Fibroblast of skin of back (primary cell): ENCODE results near the gene ASPSCR1.
A peak's percentile ranks its signal among the peaks of the same experiment; 100 is the strongest.

Experiments
- DNase-seq: peaks from one replicate; pipeline ENCODE4 v3.0.0-alpha.2; 2013

Gene ASPSCR1

DNA sequence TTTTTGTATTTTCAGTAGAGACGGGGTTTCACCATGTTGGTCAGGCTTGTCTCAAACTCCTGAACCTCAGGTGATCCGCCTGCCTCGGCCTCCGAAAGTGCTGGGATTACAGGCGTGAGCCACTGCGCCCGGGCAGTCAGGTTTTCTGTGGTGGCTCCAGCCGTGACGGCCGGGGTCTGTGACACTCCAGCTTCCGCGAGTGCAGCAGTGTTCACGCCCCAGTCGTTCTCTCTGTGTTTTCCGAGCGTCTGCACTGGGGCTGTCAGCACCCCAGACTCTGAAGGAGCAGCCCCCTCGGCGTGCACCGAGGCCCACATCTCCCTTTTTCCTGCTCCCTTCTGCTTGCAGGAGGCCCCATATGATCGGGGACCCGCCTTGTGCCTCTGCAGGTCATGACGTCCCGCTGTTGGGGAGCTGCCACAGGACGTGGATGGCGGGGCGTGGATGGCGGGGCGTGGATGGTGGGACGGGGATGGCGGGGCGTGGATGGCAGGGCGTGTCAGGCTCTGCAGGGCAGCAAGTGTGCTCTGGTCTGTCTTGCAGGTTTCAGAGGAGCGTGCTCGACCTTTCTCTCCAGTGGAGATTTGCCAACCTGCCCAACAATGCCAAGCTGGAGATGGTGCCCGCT is 5.7 kb downstream of the ASPSCR1 start:
- DNase-seq = no peak

DNA sequence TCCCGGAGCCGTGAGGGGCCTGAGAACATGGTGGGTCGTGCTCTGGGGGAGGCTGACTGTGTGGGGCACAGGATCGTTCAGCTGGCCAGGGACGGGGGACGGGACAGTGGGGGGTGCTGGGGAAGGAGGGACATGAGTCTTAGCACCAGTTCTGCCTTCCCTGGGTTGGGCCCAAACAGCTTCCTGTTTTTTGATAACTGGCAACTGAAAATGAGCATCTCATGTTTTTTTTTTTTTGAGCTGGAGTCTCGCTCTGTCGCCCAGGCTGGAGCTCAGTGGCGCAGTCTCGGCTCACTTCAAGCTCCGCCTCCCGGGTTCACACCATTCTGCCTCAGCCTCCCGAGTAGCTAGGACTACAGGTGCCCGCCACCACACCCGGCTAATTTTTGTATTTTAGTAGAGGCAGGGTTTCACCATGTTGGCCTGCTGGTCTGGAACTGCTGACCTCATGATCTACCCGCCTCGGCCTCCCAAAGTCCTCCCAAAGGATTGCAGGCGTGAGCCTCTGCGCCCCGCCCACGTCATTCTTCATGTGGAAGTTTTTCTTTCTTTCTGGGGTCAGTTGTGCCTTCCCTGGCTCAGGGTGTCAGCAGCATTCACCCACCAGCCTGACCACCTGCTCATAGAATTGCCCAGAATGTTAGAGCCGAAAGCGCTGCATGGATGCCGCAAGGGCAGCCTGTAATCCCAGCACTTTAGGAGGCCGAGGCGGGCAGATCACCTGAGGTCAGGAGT is 6.4 kb downstream of the ASPSCR1 start:
- no peak for DNase-seq

GRCh38 chr17:81984773-81985410 is 7.5 kb downstream of the ASPSCR1 start:
- DNase-seq = no peak

DNA sequence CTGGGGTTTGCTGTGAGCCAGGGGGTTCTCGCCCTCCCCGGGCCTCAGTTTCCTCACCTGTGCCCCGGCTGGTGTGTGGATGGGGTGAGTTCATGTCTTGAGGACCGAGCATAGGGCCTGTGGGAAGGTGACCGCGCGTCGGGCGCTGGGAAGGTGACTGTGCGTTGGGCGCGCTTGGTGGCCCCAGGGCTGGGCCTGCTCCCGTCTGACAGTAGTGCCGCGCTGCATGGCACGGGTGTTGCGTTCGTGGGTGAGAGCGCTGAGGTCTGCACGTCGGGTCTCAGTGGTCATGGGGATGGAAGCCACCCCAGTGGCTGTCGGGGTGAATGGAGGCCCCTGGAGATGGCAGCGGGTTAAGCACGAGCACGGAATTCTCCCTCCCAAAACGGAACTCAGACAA is 9.2 kb downstream of the ASPSCR1 start:
- no peak for DNase-seq

GRCh38 chr17:81987161-81987770 is 9.8 kb downstream of the ASPSCR1 start:
- no peak for DNase-seq

DNA sequence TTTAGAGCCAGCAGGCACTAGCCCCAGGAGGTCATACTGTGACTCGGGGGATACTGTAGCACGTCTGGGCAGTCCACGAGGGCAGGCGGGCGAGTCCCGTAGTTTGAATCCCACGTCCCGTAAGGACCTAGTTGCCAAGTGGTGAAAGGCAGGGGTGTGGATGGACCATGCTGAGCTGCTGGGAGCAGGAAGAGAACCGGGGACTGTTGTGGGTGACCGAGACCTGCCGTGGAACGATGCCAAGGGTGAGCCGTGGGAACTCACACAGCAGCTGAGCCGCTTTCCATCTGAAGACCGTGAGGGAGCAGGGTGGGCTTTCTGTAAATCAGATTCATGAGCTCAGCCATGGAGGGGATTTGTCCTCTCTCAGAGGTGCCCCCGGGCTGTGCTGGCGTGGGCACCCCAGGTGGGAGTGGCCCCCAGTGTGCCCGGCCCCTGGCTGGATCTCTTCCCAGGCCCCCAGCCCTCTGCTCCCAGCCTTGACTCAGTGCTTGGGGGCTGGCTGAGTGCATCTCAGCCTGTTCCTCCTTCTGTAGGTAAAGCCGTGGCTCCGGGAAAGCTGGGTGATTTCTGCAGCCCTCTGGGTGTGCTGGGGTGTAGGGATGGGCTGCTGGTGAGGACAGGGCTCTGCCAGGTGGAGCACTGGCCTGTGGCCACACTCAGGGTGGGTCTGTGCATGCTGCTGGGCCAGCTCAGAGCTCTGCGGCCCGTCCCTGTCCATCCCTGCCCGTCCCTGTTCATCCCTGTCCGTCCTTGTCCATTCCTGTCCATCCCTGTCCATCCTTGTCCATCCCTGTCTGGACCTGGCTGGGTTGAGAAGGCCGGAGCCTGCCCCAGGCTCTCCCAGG is 13.6 kb downstream of the ASPSCR1 start:
- no peak for DNase-seq

- DNase-seq = peak; percentile 59
Observed at GRCh38 chr17:81991684-81992305, 14.4 kb downstream of the ASPSCR1 start.

- DNase-seq = no peak
Observed at GRCh38 chr17:81992306-81993102, 15.1 kb downstream of the ASPSCR1 start.

DNA sequence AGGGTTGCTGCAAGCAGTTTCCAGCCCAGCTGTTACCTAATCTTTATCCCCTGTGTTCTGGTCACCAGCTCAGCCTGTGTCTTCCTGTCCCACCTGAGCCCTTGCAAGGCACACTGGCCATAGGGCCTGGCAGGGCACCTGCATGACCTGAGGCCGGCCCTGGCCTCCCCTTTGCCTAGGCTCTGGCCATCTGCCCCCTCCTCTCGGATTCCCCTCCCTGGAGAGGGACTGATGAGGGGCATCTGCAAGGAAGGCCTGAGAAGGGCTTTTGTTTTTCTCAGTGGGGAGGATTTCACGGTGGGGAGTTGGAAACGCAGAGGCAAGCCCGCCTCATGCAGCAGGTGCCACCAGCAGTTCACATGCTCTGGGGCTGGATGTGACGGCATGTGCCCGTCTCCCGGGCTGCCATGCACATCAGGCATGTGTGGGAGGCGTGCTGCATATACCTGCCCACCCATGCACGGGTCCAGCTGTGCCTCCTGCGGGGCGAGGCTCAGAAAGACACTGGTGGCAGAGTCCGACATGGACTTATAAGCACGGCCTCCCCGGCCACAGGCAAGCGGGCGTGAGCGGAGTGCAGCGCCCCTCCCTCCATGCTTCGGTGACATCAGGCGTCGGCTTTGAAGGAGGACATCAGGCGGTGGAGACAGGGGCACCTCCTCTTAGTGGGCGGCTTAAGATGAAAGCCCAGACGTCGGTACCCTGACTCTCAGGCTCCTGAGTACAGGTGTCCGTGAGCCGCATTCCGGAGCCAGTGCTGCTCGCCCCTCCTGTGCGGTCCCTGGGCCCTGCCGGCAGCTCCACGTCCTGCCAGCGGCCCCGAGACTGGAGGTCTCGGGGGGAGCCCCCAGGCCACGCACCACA is 16.5 kb downstream of the ASPSCR1 start:
- DNase-seq = no peak

DNA sequence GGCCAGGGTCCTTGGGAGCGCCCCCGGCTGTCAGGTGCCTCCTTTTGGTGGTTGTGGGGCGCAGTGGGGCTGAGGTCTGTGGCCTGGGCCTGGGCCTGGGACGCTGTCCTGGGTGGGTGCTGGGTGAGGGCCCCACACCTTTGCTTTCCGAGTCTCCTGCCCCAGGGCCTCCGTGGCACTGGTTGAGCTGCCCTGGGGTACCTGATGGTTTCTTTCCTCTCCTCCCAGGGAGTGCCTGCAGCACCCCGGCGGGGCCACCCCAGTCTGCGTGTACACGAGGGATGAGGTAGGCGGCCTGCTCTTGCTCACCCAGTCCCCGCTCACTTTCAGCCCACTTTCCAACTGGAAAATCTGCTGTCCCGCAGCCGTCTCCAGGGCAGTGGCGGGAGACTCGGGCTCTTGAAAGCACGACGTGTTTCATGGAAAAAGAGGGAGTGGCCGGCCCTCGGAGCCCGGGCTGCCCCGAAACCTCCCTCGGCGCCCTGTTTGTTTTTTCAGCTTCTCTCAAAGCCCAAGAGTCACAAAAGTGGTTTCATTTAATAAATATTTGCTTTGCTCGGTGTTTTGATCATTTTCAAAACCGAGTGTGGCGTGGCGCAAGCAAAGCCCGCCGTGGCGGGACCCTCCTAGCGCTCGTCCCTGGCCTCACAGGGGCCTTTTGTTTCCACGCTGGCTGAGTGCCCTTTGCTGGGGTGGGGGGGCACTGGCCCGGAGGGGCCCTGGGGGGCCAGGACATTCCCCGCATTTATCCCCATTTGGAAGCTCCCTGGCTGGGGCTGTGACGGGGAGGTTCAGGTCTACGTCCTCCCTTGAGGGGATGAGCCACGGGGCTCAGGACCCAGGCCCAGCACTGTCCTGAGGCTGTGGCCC is 17.4 kb downstream of the ASPSCR1 start:
- no peak for DNase-seq

DNA sequence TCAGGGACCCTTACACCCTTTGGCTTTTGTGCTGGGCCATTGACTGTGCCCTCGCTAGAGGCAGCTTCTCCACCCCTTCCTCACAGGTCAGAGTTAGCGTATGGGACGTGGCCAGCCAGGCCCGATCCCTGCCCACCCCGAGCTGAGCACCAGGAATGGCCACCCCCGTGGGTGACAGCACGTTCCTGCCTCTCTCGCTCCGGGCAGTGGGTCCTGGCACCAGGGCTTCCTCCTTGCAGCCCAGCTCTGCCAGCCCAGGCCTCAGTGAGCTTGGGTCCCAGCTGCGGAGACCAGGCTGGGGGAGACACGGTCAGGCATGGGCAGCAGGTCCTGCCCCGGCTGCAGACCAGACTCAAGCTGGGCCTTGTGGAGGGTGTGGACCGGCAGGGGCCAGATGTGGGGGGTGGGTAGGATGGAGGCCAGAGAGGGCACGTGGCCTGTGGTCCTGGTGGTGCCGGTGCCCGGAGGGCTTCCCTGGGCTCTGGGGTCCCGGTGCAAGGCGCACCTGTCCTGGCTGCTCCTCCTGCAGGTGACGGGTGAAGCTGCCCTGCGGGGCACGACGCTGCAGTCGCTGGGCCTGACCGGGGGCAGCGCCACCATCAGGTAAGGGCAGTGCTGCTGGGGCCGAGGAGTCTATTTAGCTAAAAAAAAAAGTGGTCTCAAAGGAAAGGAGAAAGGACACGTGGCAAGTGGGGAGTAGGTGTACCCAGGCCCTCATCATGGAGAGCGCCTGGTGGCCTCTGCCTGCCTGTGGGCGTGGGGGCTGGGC is 18.2 kb downstream of the ASPSCR1 start:
- DNase-seq = no peak

- DNase-seq = no peak
Observed at GRCh38 chr17:81996232-81996756, 18.9 kb downstream of the ASPSCR1 start.

GRCh38 chr17:81996757-81997441 is 19.5 kb downstream of the ASPSCR1 start:
- DNase-seq = no peak

- no peak for DNase-seq
Observed at GRCh38 chr17:81998212-81998611, 20.8 kb downstream of the ASPSCR1 start.

- no peak for DNase-seq
Observed at GRCh38 chr17:81998691-81999438, 21.4 kb downstream of the ASPSCR1 start.

DNA sequence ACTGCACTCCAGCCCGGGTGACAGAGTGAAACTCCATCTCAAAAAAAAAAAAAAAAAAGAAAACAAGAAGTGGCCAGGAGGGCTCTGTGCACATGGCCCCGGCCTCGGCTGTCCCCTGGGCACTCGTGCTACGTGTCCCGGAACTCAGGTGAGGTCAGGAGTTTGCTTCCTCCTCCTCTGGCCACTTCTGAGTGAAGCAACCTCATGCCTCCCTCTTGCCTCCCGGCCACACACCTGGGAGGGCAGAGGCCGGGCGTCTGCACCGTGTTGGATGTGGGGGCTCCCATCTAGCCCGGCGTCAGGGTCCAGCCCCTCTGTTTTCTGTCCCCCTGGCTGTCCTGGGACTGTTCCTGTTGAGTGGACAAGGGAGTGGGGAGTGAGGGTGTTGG is 22.2 kb downstream of the ASPSCR1 start:
- no peak for DNase-seq
